GM12878 (cell line): Measurements from ENCODE around the gene PPP1R1B. TPM values are rescaled to one million over a fixed set of nuclear protein-coding genes. Genes with fewer than 3 reads are reported as not detected.

Experiments
- ATAC-seq: fragments of 200-7000 bp; cut with Tn5 transposase; 3 replicates; pipeline ENCODE4 v1.9.1; 2020; ENCODE audit warnings: mild to moderate bottlenecking, moderate library complexity
- BruUV-seq: library from RNA; stranded (reverse); fragments of 400-500 nt; replicated peaks from 2 replicates; lab custom pipeline; 2021; lab: Mats Ljungman, UMichigan
- CTCF ChIA-PET: fragments of 300-600 bp; sonication (Branson Sonifier 250); formaldehyde crosslinking; extraction: SDS; loops from one replicate; lab custom pipeline; 2021; ENCODE audit warnings: inconsistent platforms; lab: Yijun Ruan, JAX
- POLR2A ChIA-PET: fragments of 350-600 bp; formaldehyde crosslinking; extraction: SDS; loops from one replicate; lab custom pipeline; 2021; ENCODE audit warnings: inconsistent platforms; lab: Charles Lee
- RAD21 ChIA-PET: fragments of 300-600 bp; sonication (Branson Sonifier 250); formaldehyde crosslinking; loops from one replicate; lab custom pipeline; 2023; ENCODE audit warnings: antibody characterized with exemption; ENCODE audit not compliant: unreplicated experiment; lab: Charles Lee
- SMC1A ChIA-PET: fragments of 300-600 bp; sonication (Branson Sonifier 250); formaldehyde crosslinking; loops from one replicate; lab custom pipeline; 2023; ENCODE audit not compliant: unreplicated experiment, uncharacterized antibody; lab: Charles Lee
- DNase-seq: peaks from one replicate; pipeline ENCODE4 v3.0.0-alpha.2; 2011; ENCODE audit warnings: low read depth, low spot score
- FAIRE-seq: peaks from 3 replicates; lab custom pipeline; 2011; peaks lifted over from hg19 to GRCh38; lab: Jason Lieb, UNC
- H2AFZ ChIP-seq: 2 replicates; pipeline ENCODE4 v1.6.0; 2011; ENCODE audit warnings: low read depth, low read length, control low read depth; ENCODE audit not compliant: control insufficient read depth
- H3K27ac ChIP-seq: 2 replicates; pipeline ENCODE4 v1.5.1; 2011; ENCODE audit warnings: control low read depth; ENCODE audit not compliant: control insufficient read depth, insufficient read depth
- H3K27me3 ChIP-seq, 2 experiments: replicated peaks in 1 of 2; 2 replicates each; pipeline versions ENCODE4 v1.6.0 to v1.6.1; 2011; ENCODE audit warnings: low read length in 1 of 2; ENCODE audit not compliant: control insufficient read depth in 2 of 2, insufficient read depth in 2 of 2
- H3K36me3 ChIP-seq, 2 experiments: 2 replicates each; pipeline ENCODE4 v1.5.1; 2011; ENCODE audit warnings: low read length in 1 of 2; ENCODE audit not compliant: control insufficient read depth in 2 of 2, insufficient read depth in 2 of 2
- H3K4me1 ChIP-seq: 2 replicates; pipeline ENCODE4 v1.6.1; 2011; ENCODE audit warnings: mild to moderate bottlenecking, low read length, moderate library complexity, mixed read lengths; ENCODE audit not compliant: control insufficient read depth, insufficient read depth
- H3K4me2 ChIP-seq: 2 replicates; pipeline ENCODE4 v1.6.0; 2011; ENCODE audit warnings: control low read depth; ENCODE audit not compliant: control insufficient read depth, insufficient read depth
- H3K4me3 ChIP-seq: fragments of 200-600 bp; sonication (generic); 2 replicates; pipeline ENCODE4 v1.5.1; 2016
- H3K79me2 ChIP-seq: 2 replicates; pipeline ENCODE4 v1.6.0; 2011; ENCODE audit warnings: low read length; ENCODE audit not compliant: control insufficient read depth, insufficient read depth
- H3K9ac ChIP-seq: 2 replicates; pipeline ENCODE4 v1.8.0; 2011; ENCODE audit warnings: low read length, control low read depth, mixed read lengths; ENCODE audit not compliant: control insufficient read depth, insufficient read depth
- H3K9me3 ChIP-seq: replicated peaks from 3 replicates; pipeline ENCODE4 v1.5.1; 2011; ENCODE audit warnings: mild to moderate bottlenecking, low read length; ENCODE audit not compliant: control insufficient read depth, insufficient read depth
- H4K20me1 ChIP-seq: 2 replicates; pipeline ENCODE4 v1.6.0; 2011; ENCODE audit not compliant: control insufficient read depth, insufficient read depth
- CBFB ChIP-seq: IDR thresholded peaks from 2 replicates; pipeline ENCODE4 v1.6.1; 2016; ENCODE audit warnings: antibody characterized with exemption, low read depth
- HDAC6 ChIP-seq: fragments of 200-600 bp; sonication (generic); IDR thresholded peaks from one replicate; pipeline ENCODE4 v1.8.0; 2017; ENCODE audit warnings: antibody characterized with exemption; ENCODE audit not compliant: unreplicated experiment
- HDGF ChIP-seq: fragments of 450-650 bp; IDR thresholded peaks from 2 replicates; pipeline ENCODE4 v1.6.1; 2016; ENCODE audit warnings: antibody characterized with exemption
- KDM1A ChIP-seq: fragments of 200-600 bp; sonication (generic); IDR thresholded peaks from 2 replicates; pipeline ENCODE4 v1.6.1; 2016; ENCODE audit warnings: borderline replicate concordance
- POLR2AphosphoS2 ChIP-seq: IDR thresholded peaks from 2 replicates; pipeline ENCODE4 v1.6.1; 2011; ENCODE audit warnings: low read depth, mild to moderate bottlenecking, low read length, improper control_type of control experiment, moderate library complexity
- SREBF1 ChIP-seq: IDR thresholded peaks from 2 replicates; pipeline ENCODE4 v1.6.1; 2012; ENCODE audit warnings: mild to moderate bottlenecking, low read length
- USF1 ChIP-seq: IDR thresholded peaks from 2 replicates; pipeline ENCODE4 v1.6.1; 2011; ENCODE audit warnings: borderline replicate concordance, low read depth, mild to moderate bottlenecking, moderate library complexity, mixed read lengths, low read length; ENCODE audit not compliant: insufficient read depth; ENCODE audit errors: extremely low read length
- YY1 ChIP-seq: IDR thresholded peaks from 2 replicates; pipeline ENCODE4 v1.6.1; 2011; ENCODE audit warnings: low read depth, mild to moderate bottlenecking, low read length
- WGBS: methylation state at CpG from one replicate; pipeline ENCODE4 v1.1.6; 2016; ENCODE audit warnings: low lambda C conversion rate; ENCODE audit not compliant: insufficient replicate concordance, insufficient coverage; ENCODE audit errors: missing lambda C conversion rate; 5-methylcytosine and 5-hydroxymethylcytosine counted together
- in situ Hi-C: fragments of 300-500 bp; cut with MboI; formaldehyde crosslinking; loops from 9 replicates; pipeline ENCODE4 v1.14.3; 2018; ENCODE audit warnings: mixed read lengths
- intact Hi-C: fragments of 100-400 bp; cut with micrococcal nuclease; formaldehyde crosslinking; loops from one replicate; pipeline ENCODE4 v1.14.2; 2022; ENCODE audit not compliant: unreplicated experiment
- polyA plus RNA-seq, 11 experiments: library from polyadenylated mRNA; depleted of rRNA in 4 of 11; unstranded in 6 of 11; stranded (reverse) in 5 of 11; fragments of >200 nt; fragmentation: Nextera tagmentation in 4 of 11; fragmentation: Illumina TruSeq in 1 of 11; extraction: Ambion mirVana in 4 of 11; extraction: Trizol in 1 of 11; gene quantifications; 1 replicate in 1 of 11; 2 replicates in 10 of 11; pipeline versions ENCODE4 v1.2.1 to v1.2.3, GENCODE V29; 2011 to 2016; ENCODE audit warnings: inconsistent platforms in 2 of 11, missing spikeins in 2 of 11, low read depth in 1 of 11
- total RNA-seq, 4 experiments: library from RNA; depleted of rRNA in 3 of 4; stranded (reverse); fragments of >200 nt in 3 of 4; fragmentation: Illumina TruSeq in 1 of 4; extraction: Trizol in 1 of 4; gene quantifications; 2 replicates each; pipeline versions ENCODE4 v1.2.1 to v1.2.3, GENCODE V29; 2013 to 2021
- TF ChIP-seq, protein P1 (sequence below): fragments of 450-650 bp; formaldehyde crosslinking; IDR thresholded peaks from 2 replicates; pipeline ENCODE4 v1.4.0; 2020; ENCODE audit warnings: mild to moderate bottlenecking, moderate library complexity

Gene PPP1R1B
- total and polyA plus RNA-seq, 10 of the 15 experiments (the other 5 are each of a cell fraction or from before 2014, with no cell fraction given) = 0.08 TPM; not detected in 9

- RAD21 ChIA-PET = no interaction called here
- Histone ChIP-seq H3K79me2 (no peaks in the 10 kb centered on the region), H3K4me1 (no peaks in the 10 kb centered on the region), H3K27me3 (peaks cover 4 to 6% of the 10 kb centered on the region in 2 experiments; a peak in 3 of 4 replicates), H3K4me2 (no peak overlapping the region), H2AFZ (no peak overlapping the region), H4K20me1 (no peaks in the 10 kb centered on the region; the same call in 1 of the 2 replicates), H3K9me3 (no peaks in the 10 kb centered on the region), H3K4me3 (no peak overlapping the region), H3K9ac (no peak overlapping the region), H3K27ac (no peak overlapping the region), H3K36me3 (peaks cover 0 to 7% of the 10 kb centered on the region in 2 experiments; a peak in 3 of 4 replicates)
- DNase-seq (no peak), FAIRE-seq (no peak), ATAC-seq (no peak)
- in situ Hi-C loops (no loop called here), intact Hi-C loops (no loop called here)
- CTCF ChIA-PET = interaction anchor here (0.6 to 8.4 kb wide), 5 partner anchors 10 to 43 kb away, joined by 3 to 64 read pairs (median 4); no protein-coding TSS in a partner anchor
- whole genome bisulfite sequencing = 33% methylated on average over 11 of the region's 11 CpGs
- no TSS peak for BruUV-seq
- TF ChIP-seq, protein P1, sequence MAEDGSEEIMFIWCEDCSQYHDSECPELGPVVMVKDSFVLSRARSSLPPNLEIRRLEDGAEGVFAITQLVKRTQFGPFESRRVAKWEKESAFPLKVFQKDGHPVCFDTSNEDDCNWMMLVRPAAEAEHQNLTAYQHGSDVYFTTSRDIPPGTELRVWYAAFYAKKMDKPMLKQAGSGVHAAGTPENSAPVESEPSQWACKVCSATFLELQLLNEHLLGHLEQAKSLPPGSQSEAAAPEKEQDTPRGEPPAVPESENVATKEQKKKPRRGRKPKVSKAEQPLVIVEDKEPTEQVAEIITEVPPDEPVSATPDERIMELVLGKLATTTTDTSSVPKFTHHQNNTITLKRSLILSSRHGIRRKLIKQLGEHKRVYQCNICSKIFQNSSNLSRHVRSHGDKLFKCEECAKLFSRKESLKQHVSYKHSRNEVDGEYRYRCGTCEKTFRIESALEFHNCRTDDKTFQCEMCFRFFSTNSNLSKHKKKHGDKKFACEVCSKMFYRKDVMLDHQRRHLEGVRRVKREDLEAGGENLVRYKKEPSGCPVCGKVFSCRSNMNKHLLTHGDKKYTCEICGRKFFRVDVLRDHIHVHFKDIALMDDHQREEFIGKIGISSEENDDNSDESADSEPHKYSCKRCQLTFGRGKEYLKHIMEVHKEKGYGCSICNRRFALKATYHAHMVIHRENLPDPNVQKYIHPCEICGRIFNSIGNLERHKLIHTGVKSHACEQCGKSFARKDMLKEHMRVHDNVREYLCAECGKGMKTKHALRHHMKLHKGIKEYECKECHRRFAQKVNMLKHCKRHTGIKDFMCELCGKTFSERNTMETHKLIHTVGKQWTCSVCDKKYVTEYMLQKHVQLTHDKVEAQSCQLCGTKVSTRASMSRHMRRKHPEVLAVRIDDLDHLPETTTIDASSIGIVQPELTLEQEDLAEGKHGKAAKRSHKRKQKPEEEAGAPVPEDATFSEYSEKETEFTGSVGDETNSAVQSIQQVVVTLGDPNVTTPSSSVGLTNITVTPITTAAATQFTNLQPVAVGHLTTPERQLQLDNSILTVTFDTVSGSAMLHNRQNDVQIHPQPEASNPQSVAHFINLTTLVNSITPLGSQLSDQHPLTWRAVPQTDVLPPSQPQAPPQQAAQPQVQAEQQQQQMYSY = no peak
- TF ChIP-seq YY1 (no peak), KDM1A (no peak), HDAC6 (no peak), POLR2AphosphoS2 (no peak), CBFB (no peak), USF1 (no peak), SREBF1 (no peak), HDGF (no peak)
- POLR2A ChIA-PET = interaction anchor here (0.7 kb wide), 1 partner anchor 32 kb away, joined by 4 read pairs; no protein-coding TSS in a partner anchor
- SMC1A ChIA-PET = no interaction called here
These were observed 40.0 kb downstream of the PPP1R1B start for GRCh38 chr17:39666601-39667261.
